HFF-Myc (cell line): ENCODE data around the gene MCF2L.

Experiments used
- DNase-seq: peaks from one replicate; pipeline ENCODE4 v3.0.0-alpha.2; 2011; ENCODE audit warnings: low read depth; ENCODE audit errors: extremely low read depth
- H3K4me3 ChIP-seq: replicated peaks from 2 replicates; pipeline ENCODE4 v1.5.1; 2011; ENCODE audit warnings: low read depth, mild to moderate bottlenecking, control low read depth, low read length
- TF ChIP-seq, protein P1 (sequence below): IDR thresholded peaks from 2 replicates; pipeline ENCODE4 v1.5.1; 2012; ENCODE audit warnings: mild to moderate bottlenecking, low read depth, low read length, control low read depth; ENCODE audit errors: missing control alignments

MCF2L gene

DNA sequence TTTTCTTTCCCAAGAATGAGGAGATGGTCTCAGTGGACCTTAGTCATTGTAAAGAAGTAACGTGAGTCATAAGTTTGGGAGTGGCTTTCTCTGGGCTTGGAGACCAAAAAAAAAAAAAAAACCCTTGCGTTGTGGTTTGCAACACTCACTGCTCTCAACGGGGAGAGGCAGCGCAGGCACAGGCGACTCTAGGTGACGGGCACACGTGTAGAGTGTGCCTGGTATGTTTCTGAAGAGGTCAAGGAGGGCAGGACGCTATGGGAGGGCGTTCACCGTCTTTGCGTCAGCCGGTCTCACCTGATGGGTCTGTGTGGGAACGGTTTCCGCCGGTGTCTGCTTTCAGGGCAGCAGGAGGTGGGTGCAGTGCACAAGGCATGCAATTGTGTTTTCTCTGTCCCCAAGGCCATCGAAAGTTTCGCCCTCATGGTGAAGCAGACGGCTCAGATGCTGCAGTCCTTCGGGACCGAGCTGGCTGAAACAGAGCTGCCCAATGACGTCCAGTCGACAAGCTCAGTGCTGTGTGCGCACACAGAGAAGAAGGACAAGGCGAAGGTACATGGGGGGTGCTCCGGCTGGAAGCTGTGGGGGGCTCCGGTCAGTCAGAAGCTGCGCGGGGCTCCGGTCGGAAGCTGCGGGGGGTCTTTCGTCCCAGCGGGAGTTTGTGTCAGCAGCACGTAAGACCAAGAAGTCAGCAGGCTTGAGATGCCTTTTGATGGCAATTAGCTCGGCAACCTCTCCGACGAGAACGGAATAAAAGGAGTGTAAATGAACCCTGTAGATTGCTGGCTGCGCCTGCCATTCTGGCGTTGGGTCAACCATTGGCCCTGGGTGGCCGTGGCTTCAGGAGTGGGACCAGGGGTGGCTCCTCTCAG, 95.8 kb downstream of the MCF2L start:
- DNase-seq = no peak
- no peak overlapping the region for H3K4me3 ChIP-seq
- TF ChIP-seq, protein P1, sequence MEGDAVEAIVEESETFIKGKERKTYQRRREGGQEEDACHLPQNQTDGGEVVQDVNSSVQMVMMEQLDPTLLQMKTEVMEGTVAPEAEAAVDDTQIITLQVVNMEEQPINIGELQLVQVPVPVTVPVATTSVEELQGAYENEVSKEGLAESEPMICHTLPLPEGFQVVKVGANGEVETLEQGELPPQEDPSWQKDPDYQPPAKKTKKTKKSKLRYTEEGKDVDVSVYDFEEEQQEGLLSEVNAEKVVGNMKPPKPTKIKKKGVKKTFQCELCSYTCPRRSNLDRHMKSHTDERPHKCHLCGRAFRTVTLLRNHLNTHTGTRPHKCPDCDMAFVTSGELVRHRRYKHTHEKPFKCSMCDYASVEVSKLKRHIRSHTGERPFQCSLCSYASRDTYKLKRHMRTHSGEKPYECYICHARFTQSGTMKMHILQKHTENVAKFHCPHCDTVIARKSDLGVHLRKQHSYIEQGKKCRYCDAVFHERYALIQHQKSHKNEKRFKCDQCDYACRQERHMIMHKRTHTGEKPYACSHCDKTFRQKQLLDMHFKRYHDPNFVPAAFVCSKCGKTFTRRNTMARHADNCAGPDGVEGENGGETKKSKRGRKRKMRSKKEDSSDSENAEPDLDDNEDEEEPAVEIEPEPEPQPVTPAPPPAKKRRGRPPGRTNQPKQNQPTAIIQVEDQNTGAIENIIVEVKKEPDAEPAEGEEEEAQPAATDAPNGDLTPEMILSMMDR = no peak

DNA sequence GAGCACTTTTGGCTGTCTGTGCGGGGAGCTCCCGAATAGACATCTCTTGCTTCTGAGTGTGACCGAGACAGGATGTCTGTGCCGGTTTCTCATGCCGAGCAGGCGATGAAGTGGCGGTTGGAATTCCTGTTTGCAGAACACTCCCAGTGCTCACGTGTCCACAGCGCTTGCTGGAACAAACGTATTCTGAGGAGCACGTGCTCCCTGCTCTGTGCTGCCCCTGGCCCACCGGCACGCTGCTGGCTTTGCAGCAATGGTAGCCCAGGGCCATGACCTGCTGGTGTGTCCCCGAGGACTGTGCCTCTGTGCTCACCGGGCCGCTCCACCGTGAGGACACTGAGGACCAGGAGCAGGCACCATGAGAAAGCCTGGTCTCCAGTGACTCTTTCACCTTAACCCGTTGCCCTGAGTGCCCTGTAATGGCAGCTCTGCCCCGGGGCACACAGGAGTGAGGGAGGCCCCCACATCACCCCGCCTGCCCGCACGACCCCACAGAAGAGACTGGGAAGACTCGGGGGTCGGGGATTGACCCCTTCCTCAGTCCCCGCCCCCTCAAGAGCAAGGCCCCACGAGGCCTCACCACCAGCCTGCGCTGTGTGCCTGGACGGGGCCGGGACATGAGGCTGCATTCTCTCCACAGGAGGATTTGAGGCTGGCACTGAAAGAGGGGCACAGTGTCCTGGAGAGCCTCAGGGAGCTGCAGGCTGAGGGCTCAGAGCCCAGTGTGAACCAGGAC, 96.6 kb downstream of the MCF2L start:
- TF ChIP-seq, protein P1 = no peak
- no peak for DNase-seq
- H3K4me3 ChIP-seq = no peak overlapping the region

DNA sequence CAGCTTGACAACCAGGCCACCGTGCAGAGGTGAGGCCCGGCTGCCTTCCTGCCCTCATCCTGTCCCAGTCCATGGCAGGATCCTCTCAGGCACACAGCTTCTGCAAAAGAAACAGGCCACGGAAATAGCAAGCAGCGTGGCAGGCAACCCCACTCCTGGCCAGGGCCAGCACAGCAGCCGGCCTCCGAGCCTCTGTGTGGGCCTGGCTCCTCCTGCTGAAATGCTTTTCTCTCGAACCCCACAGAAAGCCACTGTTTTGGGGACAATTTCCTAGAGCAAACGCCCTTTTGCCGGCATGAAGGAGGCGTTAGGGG, 97.1 kb downstream of the MCF2L start:
- no peak for DNase-seq
- no peak overlapping the region for H3K4me3 ChIP-seq
- TF ChIP-seq, protein P1 = no peak

DNA sequence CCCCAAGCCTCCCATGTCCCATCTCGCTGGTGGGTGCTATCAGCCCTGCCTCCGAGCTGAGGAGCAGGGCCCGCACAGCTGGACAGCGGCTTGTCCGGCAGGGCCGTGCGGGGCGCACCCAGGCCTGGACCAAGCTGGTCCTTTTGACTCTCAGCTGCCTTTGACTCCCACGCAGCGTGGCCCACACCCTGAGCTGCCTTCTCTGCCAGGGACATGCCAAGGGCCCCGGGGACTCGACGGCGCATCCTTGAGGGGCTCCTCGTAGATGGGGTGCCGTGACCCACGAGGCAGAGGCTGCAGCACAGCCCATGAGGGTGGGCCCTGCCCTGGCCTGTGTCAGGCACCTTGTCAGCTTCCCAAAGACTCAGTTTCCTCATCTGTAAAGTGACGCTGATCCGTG, 97.7 kb downstream of the MCF2L start:
- no peak overlapping the region for H3K4me3 ChIP-seq
- no peak for DNase-seq
- TF ChIP-seq, protein P1 = no peak

DNA sequence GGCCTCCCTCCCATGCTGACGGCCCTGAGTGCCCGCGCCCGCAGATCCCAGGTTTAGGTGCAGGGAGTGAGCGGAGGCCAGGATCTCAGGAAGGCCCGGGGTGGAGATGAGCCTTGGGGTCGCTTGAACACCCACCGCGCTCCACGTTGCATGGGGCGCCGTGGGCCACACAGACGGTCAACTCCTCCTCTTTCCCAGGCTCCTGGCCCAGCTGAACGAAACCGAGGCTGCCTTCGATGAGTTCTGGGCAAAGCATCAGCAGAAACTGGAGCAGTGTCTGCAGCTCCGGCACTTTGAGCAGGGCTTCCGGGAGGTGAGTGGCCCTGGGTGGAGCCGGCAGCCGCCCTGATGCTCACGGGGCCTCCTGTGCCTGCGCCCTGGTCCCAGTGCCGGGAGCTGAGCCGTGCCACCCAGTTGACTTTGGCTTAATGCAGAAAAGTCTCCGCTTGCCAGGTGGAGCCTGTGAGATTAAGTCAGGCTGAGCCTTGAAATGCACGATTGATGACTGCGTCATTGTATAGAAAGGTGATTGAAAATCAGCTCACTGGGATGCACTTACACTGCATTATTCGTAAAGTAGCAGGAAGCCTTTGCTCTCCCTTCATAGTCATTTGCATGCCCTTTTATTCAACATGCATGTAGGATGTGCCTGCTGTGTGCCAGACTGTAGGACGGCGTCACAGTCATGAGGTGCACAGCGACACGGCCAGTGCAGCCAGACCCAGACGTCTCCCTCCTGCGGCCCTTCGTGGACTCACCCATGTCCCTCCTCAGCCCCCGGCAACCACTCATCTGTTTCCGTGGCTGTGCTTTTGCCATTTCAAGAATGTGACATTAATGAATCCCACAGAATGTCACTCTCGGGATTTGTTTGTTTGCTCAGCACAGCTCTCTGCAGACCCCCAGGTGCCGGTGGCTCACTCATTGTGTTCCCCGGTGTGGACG, 101.1 kb downstream of the MCF2L start:
- TF ChIP-seq, protein P1 = no peak
- H3K4me3 ChIP-seq = no peak overlapping the region

DNA sequence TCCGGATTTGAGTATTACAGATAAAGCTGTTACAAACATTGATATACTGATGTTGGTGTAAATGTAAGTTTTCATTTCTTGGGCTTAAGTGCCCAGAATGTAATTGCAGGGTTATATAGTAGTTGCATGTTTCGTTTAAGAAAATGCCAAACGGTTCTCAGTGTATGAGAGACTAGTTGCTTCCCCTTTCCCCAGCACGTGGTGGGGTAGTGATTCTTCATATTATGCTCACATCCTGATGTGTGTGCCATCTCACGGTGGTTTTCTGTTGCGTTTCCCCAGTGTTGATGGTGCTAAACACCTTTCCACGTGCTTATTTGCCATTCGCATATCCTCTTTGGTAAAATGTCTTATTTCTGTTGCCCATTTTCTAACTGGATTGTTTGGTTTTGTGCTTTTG, 101.8 kb downstream of the MCF2L start:
- no peak overlapping the region for H3K4me3 ChIP-seq
- no peak for DNase-seq
- TF ChIP-seq, protein P1 = no peak

More for the DNA sequence above, 101.1 kb downstream of the MCF2L start:
- DNase-seq = no peak
